ENCODE data around the gene PCP4. TPM values are rescaled to one million over a fixed set of nuclear protein-coding genes. Genes with fewer than 3 reads are reported as not detected.

The PCP4 gene
- total RNA-seq, 1 experiment from 2014 or later: 0.77 TPM

- Histone ChIP-seq H2BK5ac (ENCODE audit: insufficient read length, low read length) (no peak overlapping the region), H4K91ac (ENCODE audit: insufficient read length, low read depth, low read length) (no peak overlapping the region), H2BK15ac (ENCODE audit: low read depth, low read length) (no peak overlapping the region), H3K79me2 (ENCODE audit: insufficient read depth, low read length) (no peaks in the 10 kb centered on the region), H2AK5ac (ENCODE audit: insufficient read length, low read length) (no peak overlapping the region), H3K56ac (ENCODE audit: insufficient read length, low read depth, low read length) (no peak overlapping the region), H3K18ac (ENCODE audit: insufficient read length, low read depth, low read length) (no peak overlapping the region), H3K9me3 (ENCODE audit: control insufficient read depth, low read depth, low read length) (no peaks in the 10 kb centered on the region), H3K27me3 (ENCODE audit: insufficient read depth, low read length) (no peaks in the 10 kb centered on the region), H4K8ac (replicated peaks; ENCODE audit: insufficient read length, low read depth, low read length) (no peak overlapping the region), H3K23ac (ENCODE audit: insufficient read length, low read depth, low read length) (no peak overlapping the region), H2AFZ (ENCODE audit: low read length) (no peak overlapping the region), H3K23me2 (ENCODE audit: insufficient read length, low read depth, low read length, poor library complexity, severe bottlenecking) (no peaks in the 10 kb centered on the region), H3K9ac (ENCODE audit: extremely low read depth, insufficient read length, low read length) (no peak overlapping the region), H3K27ac (ENCODE audit: insufficient read length, low read depth, low read length) (no peak overlapping the region), H2BK120ac (ENCODE audit: low read depth, low read length, poor library complexity, severe bottlenecking) (no peak overlapping the region), H3K14ac (ENCODE audit: insufficient read depth, low read length) (no peak overlapping the region; the same call in 1 of the 2 replicates), H3T11ph (ENCODE audit: low read length) (no peak overlapping the region), H3K4me1 (ENCODE audit: insufficient read depth, low read length) (no peaks in the 10 kb centered on the region), H2BK20ac (ENCODE audit: low read depth, low read length, poor library complexity, severe bottlenecking) (no peak overlapping the region), H3K79me1 (ENCODE audit: insufficient read depth, low read depth, low read length, poor library complexity, severe bottlenecking) (no peaks in the 10 kb centered on the region), H2BK12ac (ENCODE audit: insufficient read length, low read depth, low read length) (no peak overlapping the region), H3K4ac (ENCODE audit: low read depth, low read length) (no peak overlapping the region), H4K5ac (ENCODE audit: insufficient read length, low read depth, low read length) (no peak overlapping the region), H4K20me1 (ENCODE audit: control insufficient read depth, insufficient read depth, insufficient read length) (no peaks in the 10 kb centered on the region), H3K4me2 (ENCODE audit: insufficient read depth, insufficient read length, low read length) (no peak overlapping the region)
- H3K4me1 Mint-ChIP-seq: no peaks in the 10 kb centered on the region
- no peak for DNase-seq
- H3K27ac Mint-ChIP-seq: no peak overlapping the region; a peak in 1 of 7 replicates
- H3K9me3 Mint-ChIP-seq: no peaks in the 10 kb centered on the region
- no peak overlapping the region for H3K4me3 Mint-ChIP-seq
- H3K36me3 Mint-ChIP-seq (ENCODE audit: insufficient read depth in 1 of 3, low read depth in 3 of 3): no peaks in the 10 kb centered on the region
- WGBS (ENCODE audit: extremely low coverage, insufficient read length, low lambda C conversion rate): no CpG with 5 or more reads among the region's 13 CpGs
- no peak for TF ChIP-seq CTCF (conservative IDR thresholded peaks at IDR 0.05)
- no peaks in the 10 kb centered on the region for H3K27me3 Mint-ChIP-seq (ENCODE audit: low read depth)
Observed at GRCh38 chr21:39882151-39882838, 15.1 kb downstream of the PCP4 start.

Data from H9 (cell line).